T-helper 1 cell treated with Interleukin-12 subunit alpha and Interleukin-12 subunit beta and Interleukin-4 antibody, amounts not matched to agents 30 ng/mL and 1 ng/mL, for 36 hours (primary cell): ENCODE data around the gene DOK7. TPM values are rescaled to one million over a fixed set of nuclear protein-coding genes. Genes with fewer than 3 reads are reported as not detected.

Source experiments
- intact Hi-C: fragments of 100-400 bp; cut with micrococcal nuclease; formaldehyde crosslinking; loops from one replicate; pipeline ENCODE4 v1.15.1; 2024
- total RNA-seq: library from RNA; stranded (reverse); gene quantifications from 2 replicates; pipeline ENCODE4 v1.2.3, GENCODE V29; 2022

The DOK7 gene, protein sequence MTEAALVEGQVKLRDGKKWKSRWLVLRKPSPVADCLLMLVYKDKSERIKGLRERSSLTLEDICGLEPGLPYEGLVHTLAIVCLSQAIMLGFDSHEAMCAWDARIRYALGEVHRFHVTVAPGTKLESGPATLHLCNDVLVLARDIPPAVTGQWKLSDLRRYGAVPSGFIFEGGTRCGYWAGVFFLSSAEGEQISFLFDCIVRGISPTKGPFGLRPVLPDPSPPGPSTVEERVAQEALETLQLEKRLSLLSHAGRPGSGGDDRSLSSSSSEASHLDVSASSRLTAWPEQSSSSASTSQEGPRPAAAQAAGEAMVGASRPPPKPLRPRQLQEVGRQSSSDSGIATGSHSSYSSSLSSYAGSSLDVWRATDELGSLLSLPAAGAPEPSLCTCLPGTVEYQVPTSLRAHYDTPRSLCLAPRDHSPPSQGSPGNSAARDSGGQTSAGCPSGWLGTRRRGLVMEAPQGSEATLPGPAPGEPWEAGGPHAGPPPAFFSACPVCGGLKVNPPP
- not detected in 2 replicates for total RNA-seq

DNA sequence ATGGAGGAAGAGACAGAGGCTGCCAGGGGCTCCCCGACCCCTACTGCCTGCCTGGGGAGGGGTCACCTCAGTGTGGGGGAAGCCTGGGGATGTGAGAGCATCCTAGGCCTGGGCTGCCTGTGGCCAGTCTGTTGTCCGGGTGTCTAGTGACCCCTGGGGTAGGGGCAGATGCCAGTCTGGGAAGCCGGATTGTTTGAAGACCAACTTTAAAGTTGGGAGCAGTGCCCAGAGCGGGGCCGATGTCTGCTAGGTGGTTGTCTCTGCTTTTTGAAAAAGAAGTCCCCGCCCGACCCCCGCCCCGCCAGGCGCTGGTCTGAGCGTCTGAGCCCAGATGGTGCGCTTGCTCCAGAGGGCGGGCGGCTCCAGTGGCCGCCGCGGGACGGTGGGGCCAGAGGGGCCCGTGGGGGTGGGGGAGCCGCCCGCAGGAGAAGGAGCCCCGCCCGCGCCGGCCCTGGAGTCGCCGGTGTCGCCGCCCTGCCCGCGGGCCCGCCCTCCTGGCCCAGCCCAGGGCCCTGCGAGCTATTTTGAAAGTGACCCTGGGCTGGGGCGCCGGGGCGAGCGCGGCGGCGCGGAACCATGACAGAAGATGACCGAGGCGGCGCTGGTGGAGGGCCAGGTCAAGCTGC is at the start of gene DOK7:
TSS of gene DOK7 (plus strand) at position 517 of the 626 bp plus-strand sequence. CDS start at position 587, 70 bp downstream.
- intact Hi-C loops = no loop called here

DNA sequence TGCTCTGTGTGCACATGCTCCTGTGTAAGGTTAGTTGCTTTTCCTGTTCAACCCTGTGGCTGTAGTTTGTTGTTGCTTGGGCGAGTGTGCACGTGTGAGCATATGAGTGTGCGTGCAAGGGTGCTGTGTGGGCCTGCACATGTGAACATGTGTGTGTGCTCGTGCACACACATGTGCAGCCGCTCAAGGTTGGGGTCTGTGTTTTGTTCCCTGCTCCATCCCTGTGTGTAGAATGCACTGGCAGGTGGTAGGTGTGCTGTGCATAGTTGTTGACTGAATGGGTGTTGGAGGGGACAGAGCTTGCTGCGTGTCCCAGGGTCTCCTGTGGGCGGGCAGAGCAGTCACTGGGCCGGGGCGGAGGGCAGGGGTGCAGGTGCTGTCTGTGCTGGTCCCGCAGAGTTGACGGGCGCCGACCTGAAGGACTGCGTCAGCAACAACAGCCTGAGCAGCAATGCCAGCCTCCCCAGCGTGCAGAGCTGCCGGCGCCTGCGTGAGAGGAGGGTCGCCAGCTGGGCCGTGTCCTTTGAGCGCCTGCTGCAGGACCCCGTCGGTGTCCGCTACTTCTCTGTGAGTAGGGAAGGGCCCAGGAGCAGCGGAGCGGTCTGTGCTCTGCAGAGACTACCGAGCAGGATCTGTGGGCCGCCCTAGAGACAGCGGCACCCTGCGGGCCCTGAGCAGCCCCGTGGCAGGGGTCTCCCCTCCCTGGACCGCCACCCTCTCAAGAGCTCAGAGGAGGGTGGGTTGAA is 49.3 kb upstream of the DOK7 start:
- intact Hi-C loops = no loop called here

DNA sequence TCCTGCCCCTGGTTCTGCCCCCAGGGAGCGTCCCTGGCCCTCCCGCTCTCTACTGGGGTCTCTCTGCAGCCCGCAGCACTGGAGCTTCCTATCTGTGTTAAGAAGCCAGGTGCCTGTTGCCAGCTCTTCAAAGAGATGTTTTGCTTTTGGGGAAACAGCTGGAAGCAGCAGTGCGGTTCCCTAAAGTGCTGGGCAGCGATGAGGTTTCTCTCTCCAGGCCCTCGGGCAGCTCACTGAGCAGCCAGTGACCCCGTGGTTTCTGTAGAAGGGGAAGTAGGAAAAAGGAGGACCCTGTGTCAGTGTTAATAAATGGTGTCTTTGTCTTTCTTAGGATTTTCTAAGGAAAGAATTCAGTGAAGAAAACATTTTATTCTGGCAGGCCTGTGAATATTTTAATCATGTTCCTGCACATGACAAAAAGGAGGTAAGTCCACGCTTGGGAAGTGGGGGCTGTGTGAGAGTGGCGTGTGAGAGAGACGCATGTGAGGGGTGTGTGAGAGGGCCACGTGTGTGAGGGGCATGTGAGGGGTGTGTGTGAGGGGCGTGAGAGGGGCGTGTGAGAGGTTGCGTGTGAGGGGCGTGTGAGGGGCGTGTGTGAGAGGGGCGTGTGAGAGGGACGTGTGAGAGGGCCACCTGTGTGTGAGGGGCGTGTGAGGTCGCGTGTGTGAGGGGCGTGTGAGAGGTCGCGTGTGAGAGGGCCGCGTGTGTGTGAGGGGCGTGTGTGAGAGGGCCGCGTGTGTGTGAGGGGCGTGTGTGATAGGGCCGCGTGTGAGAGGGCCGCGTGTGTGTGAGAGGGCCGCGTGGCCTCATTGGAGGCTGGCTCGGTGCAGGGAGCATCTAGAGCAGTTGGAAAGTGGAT is 48.5 kb upstream of the DOK7 start:
- intact Hi-C loops = no loop called here

DNA sequence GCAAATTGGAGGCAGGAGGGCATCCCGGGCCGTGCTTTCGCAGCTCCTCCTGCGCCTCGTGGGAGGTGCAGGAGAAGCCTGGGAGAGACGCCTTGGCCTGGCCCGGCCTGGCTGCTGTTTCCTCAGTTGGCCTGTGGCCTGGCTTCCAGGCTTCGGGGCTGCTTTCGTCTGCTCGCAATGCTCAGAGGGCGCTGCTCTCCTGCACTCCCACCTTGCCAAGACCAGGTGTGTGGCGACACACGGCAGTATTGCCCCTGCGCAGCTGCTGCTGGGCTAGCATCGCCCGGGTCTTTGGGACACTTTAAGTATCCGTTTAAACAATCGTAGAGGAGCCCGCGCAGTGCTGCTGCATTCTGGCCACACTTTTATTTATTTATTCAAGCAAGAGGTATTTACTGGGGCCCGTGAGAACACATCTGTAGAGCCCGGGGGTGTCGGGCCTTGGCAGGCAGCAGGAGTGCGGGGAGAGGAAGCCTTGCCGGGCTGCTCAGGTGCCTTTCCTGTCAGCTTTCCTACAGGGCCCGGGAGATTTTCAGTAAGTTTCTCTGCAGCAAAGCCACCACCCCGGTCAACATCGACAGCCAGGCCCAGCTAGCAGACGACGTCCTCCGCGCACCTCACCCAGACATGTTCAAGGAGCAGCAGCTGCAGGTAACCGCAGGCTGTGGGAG is 47.5 kb upstream of the DOK7 start:
- intact Hi-C loops = no loop called here

DNA sequence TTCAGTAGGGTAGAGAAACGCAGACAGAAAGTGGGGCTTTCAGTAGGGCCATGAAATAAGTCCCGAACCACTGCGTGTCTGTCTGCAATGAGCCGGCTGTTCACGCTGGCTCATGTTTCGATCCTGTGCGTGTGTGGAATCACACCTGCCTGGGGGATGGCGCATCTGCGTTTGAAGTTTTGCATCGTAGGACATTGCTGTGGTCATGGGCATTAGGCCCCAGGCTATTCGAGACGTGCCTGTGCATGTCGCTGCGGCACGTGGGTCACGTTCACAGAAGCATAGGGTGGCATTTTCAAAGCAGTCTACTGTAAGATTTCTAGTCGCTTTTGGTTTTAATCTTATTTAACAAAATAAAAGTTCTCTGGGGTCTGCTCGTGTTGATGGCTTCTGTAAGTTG is 46.8 kb upstream of the DOK7 start:
- intact Hi-C loops = no loop called here

DNA sequence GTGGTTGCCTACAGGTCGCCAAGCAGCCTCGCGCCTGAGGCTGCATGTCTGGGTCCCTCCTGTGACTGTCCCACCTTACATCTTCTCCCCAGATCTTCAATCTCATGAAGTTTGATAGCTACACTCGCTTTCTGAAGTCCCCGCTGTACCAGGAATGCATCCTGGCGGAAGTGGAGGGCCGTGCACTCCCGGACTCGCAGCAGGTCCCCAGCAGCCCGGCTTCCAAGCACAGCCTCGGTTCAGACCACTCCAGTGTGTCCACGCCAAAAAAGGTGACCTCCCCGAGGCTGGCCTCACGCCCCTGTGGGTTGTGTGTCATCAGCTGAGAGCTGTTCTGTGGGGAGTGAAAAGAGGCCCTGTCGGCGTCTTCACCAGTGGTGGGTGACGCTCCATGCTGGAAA is 46.3 kb upstream of the DOK7 start:
- intact Hi-C loops = no loop called here

DNA sequence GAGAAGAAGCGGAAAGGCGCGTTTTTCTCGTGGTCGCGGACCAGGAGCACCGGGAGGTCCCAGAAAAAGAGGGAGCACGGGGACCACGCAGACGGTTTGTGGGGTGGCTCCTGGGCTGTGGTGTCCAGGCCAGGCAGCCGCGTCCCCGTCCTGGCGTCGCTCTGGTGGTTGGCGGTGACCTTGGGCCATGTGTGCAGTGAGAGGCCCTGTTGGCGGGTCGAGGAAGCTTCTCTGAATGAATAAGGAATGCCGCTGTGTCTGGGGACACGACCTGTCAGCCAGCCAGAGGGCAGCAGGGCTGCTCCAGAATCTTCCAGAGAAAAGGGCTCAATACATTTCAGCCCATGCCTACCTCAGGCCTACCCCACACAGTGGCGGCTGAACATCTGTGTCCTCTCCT is 45.7 kb upstream of the DOK7 start:
- intact Hi-C loops = no loop called here

DNA sequence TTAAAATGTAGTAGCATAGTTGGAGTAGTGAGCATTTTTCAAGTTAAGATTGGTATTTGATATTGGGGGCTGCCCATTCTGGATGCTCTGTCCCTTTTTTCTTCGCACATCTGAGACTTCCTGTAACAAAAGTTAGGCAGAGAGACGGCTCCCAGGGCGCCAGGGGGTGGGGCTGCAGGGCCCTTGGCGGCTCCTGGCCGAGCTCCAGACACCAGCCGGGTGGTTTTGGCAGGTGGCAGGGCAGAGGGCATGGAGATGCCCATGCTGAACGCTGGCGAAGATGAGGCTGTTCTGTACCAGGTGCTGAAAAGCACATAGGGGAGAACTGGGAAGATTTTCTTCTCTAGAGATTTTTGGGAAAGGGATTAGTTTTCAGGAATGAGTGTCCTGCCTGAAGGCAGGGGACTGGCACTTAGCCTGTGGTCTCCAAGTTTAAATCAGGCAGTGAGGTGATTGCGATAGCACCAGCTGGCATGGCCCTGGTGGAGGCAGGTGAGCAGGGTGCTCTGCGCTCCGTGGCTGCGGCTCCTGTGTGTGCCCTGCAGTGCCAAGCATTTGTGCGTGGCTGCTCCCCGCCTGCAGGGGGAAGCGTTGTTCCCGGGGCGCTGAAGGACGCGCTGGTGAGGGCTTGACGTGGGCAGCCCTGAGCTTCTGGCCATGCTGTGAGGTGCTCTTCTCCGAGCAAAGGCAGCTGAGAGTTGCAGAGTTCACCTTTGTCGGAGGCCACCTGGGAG is 44.9 kb upstream of the DOK7 start:
- intact Hi-C loops = no loop called here

DNA sequence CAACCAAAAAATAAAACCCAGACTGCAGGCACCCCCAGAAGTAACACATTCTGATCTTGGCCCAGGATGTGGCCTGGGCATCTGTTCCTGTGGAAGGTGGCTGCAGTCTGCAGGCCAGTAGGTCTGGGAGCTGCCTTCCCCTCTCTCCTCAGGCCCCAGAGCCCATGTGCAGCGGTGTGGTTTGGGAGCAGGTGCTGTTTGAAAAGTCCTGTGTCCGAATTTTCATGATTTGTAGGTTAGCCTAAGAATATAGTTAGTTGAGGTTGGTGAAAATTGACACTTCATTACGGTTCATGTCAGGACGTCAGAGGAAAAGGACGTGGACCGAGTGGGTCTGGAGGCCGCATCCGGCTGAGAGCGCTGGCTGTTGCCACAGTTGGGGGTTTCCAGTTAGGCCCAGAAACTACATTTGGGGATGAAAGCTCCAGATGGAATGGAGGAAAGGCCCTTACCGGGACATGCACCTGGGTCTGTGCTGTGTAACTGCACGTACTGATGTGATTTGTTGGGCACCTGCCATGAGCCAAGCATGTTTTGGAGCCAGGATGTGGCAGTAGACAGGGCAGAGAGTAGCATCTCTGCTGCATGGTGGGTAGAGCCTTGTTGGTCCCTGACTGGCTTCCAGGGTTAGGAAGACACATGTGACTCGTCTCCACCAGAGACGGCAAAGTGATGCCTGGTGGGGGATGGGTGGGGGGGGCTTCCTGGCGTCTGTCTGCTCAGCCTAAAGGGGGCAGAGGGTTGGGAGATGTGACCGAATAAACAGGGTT is 43.1 kb upstream of the DOK7 start:
- intact Hi-C loops = no loop called here

DNA sequence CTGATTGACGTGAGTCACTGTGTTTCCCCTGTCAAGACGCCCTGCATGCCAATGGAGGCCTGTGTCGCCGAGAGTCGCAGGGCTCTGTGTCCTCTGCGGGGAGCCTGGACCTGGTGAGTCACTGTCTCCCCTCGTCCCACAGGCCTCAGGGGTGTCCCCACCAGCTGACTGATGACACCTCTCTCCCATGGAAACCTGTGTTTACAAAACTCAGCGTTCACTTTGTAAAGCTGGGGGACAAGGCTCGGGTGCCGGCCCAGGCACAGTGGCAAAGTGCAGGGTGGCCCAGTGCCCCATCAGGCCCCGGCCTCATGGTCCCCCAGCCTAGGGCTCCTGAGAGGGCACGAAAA is 42.5 kb upstream of the DOK7 start:
- intact Hi-C loops = no loop called here

DNA sequence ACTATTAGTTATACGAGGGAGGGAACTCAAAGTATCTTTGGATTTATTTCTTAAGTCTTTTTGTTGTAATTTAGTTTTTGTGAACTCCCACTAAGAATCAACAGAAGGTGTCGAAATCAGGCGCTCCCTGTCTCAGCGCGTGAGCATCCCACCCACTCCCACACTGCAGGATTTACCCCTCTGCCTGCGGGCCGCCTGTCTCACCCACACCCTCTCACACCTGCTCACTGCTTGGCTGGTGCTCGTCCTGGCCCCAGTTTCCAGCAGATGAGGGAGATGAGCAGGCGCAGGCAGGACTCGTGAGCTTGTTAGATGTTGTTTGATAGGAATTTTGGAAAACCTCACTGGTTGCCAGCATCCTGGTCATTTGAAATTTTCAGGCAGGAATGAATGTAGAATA is 42.1 kb upstream of the DOK7 start:
- intact Hi-C loops = no loop called here

DNA sequence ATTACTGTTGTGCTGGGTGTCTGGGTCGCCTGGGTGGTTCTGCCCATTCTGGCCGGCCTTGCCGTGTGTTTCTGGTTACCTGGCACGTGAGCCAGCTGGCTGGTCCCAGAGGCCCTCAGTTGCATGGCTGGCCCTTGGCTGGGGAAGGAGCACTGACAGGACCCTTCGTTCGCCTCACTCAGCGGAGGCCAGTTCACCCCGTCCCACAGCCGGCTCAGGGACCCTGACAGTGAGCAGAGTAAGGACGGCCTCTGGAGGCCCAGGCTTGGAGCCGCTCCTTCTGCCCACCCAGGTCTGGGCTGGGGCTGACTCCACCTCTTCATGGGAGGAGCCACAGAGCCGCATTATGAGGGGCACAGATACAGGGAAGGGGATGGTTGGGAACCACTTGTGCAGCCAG is 41.6 kb upstream of the DOK7 start:
- intact Hi-C loops = no loop called here

DNA sequence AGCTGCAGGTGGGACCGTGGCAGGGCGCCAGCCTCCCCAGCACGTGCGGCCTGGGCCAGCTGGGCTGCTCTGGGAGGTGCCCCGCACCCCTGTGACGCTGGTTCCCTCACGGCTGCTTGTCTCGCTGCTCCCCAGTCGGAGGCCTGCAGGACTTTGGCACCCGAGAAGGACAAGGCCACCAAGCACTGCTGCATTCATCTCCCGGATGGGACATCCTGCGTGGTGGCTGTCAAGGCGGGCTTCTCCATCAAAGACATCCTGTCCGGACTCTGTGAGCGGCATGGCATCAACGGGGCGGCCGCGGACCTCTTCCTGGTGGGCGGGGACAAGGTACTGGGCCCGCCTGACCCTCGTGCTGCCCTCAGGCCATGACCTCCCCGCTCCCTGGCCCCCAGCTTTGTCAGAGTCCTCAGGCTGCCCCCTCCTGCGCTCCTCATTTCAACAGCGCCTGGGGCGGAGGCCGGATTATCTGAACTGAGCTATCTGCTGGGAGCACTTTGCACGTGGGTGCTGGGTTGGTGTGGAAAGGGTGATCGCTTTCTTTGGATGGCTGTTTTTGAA is 40.8 kb upstream of the DOK7 start:
- intact Hi-C loops = no loop called here

DNA sequence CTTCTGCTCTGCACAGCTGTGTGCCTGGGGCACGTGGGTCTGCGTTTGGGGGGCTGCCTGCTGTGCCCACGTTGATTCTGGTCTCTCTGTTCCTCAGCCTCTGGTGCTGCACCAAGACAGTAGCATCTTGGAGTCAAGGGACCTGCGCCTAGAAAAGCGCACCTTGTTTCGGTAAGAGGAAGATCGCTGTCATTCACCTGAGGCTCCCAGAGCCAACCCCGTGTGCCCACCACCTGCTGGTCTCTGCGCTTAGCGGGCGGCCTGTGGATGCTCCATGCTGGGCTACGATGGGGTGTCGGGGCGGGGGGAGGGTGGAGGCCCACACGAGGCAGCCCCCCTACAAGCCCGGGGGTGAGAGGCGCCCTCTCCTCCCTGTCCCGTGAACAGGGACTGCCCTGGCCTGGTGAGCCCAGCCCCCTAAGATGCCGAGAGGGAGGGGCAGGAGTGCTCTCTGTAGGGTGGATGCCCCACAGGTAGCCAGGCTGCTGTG is 40.3 kb upstream of the DOK7 start:
- intact Hi-C loops = no loop called here

DNA sequence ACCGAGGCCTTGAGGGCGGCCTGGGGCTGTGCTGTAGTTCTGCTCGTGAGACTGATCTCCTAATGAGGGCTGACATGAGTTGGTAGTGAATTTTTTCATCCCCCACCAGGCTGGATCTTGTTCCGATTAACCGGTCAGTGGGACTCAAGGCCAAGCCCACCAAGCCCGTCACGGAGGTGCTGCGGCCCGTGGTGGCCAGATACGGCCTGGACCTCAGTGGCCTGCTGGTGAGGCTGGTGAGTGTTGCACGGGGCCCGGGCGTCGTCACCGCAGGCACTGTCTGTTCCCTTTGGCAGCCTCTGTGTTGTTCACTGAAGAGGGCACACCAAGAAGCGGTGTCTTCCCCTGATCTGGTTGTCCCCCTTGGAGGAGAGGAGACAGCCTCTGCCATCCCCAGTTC is 39.7 kb upstream of the DOK7 start:
- intact Hi-C loops = no loop called here

DNA sequence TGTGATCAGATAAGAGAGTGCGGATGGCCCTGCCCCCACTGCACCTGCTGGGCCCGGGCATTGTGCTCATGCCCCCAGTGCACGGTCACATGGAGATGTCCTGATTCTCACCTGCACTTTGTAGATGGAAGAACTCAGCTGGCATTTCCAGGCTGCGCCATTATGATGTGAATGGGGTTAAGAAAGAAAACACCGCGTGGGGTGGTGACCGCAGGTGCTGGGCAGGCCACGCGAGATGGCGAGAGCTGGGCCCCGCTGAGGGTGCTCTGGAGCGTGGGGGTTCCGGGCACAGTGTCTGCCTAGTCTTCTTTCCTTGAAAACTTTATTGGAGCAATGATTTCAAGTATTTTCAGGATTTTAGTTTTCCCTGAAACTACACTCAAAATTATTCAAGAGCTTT is 39.2 kb upstream of the DOK7 start:
- intact Hi-C loops = no loop called here

DNA sequence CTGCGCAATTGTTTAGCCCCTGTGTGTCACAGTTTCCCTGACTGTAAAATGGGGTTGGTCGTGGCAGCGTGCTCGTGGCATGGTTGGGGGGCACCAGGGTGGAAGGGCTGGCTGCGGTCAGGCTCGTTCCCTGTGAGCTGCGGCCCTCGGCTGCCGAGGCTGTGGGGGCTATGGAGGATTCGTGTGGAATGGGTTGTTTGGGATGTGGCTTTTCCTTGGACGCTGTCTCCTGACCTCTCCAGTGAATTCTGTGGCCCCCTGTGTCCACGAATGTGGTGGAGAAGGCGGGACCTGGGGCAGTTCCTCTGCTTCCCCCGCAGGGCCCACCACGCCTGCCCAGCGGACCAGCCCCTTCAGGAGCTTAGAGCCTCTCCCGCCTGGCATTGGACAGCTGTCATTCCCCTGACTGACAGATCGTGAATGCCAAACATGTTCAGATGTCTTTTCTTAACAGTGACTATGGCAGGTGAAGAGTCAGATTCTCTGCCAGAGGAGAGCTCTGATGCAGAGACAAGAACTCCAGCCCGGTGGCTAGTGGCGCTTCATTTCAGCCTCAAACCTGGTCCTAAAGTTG is 38.5 kb upstream of the DOK7 start:
- intact Hi-C loops = no loop called here

DNA sequence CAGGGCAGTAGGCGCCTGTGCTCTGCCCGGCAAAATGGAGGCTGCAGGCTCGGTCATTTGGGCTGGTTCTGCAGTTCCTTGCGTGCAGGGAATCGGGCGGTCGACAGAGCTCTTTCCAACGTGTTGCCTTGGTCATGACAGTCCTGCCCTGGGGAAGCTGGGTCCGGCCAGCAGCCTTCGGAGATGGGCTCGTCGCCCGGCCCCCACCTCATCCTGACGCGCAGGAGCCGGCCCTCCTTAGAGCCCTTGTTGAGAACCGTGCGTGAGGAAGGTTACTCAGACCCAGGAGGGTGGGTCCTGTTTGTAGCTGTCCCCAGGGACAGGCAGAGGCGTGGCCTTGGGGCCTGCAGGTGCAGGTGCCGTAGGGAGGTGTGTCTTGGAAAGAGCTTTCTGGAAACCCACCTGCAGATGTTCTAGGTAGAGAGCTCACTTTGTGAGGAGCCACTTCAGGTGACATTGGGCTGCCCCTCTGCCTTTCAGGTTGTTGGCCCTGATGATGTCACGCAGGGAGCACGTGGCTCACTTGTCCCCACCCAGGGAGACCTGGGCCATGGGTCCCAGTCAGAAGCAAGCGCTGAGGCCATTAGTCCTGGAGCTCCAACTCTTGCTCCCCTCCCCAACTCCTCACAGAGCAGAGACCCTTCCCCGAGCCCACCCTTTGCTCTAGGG is 36.5 kb upstream of the DOK7 start:
- intact Hi-C loops = no loop called here
